ENCODE measurements around the gene MAZ. TPM values are rescaled to one million over a fixed set of nuclear protein-coding genes. Genes with fewer than 3 reads are reported as not detected.
A peak's percentile ranks its signal among the peaks of the same experiment; 100 is the strongest.

The MAZ gene
- total and polyA plus RNA-seq, 2 of the 8 experiments (the other 6 are each of a cell fraction or from before 2014, with no cell fraction given) = 219 to 380 TPM

GRCh38 chr16:29791845-29792807, 14.2 kb upstream of the MAZ start:
- Histone ChIP-seq H3K9ac (replicated peaks in 1 of 4; ENCODE audit: extremely low read depth in 1 of 4, low read depth in 3 of 4, low read length in 3 of 4) (peak overlapping the region in 2 of 4 experiments; percentile 64 to 83; a peak in 4 of 7 replicates), H3K23ac (ENCODE audit: insufficient read length) (no peak overlapping the region), H4K20me1 (replicated peaks in 1 of 2; ENCODE audit: control insufficient read depth in 1 of 2, insufficient read depth in 2 of 2, low read length in 2 of 2) (peaks cover 3 to 19% of the 10 kb centered on the region in 2 experiments), H3K14ac (ENCODE audit: insufficient read length) (no peak overlapping the region), H2AK5ac (ENCODE audit: low read depth, low read length) (0 out of 2 replicates have a peak overlapping the region, but pooled peaks have one; percentile 86), H4K91ac (replicated peaks; ENCODE audit: insufficient read length, low read length) (no peak overlapping the region), H3K4me1 (replicated peaks in 1 of 4; ENCODE audit: control insufficient read depth in 3 of 4, insufficient read depth in 4 of 4, low read length in 3 of 4) (peaks cover 0 to 13% (median 5%) of the 10 kb centered on the region in 4 experiments; a peak in 6 of 7 replicates), H3K18ac (ENCODE audit: extremely low read depth, low read length) (no peak overlapping the region), H3K23me2 (ENCODE audit: low read depth, low read length) (peaks cover 14% of the 10 kb centered on the region), H3K4me2 (ENCODE audit: insufficient read depth in 1 of 2, low read depth in 2 of 2, low read length in 2 of 2) (peak overlapping the region; percentile 74 to 100), H3K36me3 (ENCODE audit: control insufficient read depth in 2 of 4, insufficient read depth in 4 of 4, low read length in 3 of 4) (peaks cover 7 to 19% (median 11%) of the 10 kb centered on the region in 4 experiments; a peak in 7 of 8 replicates), H3K79me1 (ENCODE audit: low read depth, low read length) (peaks cover 12% of the 10 kb centered on the region; the same call in 1 of the 2 replicates), H3K56ac (replicated peaks; ENCODE audit: insufficient read length, low read depth, low read length) (no peak overlapping the region), H2BK15ac (ENCODE audit: low read length) (no peak overlapping the region), H2BK20ac (ENCODE audit: low read length) (no peak overlapping the region), H2BK5ac (ENCODE audit: low read depth, low read length) (no peak overlapping the region), H3K27ac (ENCODE audit: low read depth, low read length) (no peak overlapping the region), H3K4me3 (ENCODE audit: extremely low read depth in 1 of 4, insufficient read depth in 2 of 4, low read depth in 3 of 4, low read length in 4 of 4) (peak overlapping the region; percentile 92 to 98 (median 96)), H3K9me3 (ENCODE audit: insufficient read depth in 2 of 2, low read depth in 1 of 2, low read length in 1 of 2) (no peaks in the 10 kb centered on the region), H2BK120ac (replicated peaks; ENCODE audit: low read depth, low read length) (no peak overlapping the region), H4K5ac (ENCODE audit: insufficient read length, low read depth, low read length) (no peak overlapping the region), H3K27me3 (replicated peaks in 1 of 4; ENCODE audit: control insufficient read depth in 3 of 4, extremely low read depth in 1 of 4, insufficient read depth in 3 of 4, low read length in 3 of 4) (no peaks in the 10 kb centered on the region), H3K79me2 (ENCODE audit: control insufficient read depth in 1 of 2, insufficient read depth in 2 of 2, low read length in 2 of 2) (peaks cover 28 to 58% of the 10 kb centered on the region in 2 experiments), H3K4ac (replicated peaks; ENCODE audit: insufficient read length, low read depth, low read length) (no peak overlapping the region), H2AFZ (ENCODE audit: low read length) (no peak overlapping the region), H2BK12ac (ENCODE audit: low read depth, low read length) (no peak overlapping the region), H4K8ac (ENCODE audit: extremely low read depth, insufficient read depth, low read length) (no peak overlapping the region)
- DNase-seq (ENCODE audit: low read depth in 1 of 2, low spot score in 2 of 2) (no peak), FAIRE-seq (no peak)
- POLR2A ChIA-PET (ENCODE audit: partially characterized antibody) = interaction anchor here (0.8 to 3.7 kb wide), 10 partner anchors 10 to 73 kb away, joined by 3 to 58 read pairs (median 7); partner anchors contain the start of genes MAZ, PAGR1 and ZG16
- WGBS, 2 experiments (ENCODE audit: extremely low coverage in 1 of 2, insufficient coverage in 1 of 2, insufficient read length in 1 of 2, insufficient replicate concordance in 2 of 2, low coverage in 1 of 2, low lambda C conversion rate in 2 of 2, missing lambda C conversion rate in 1 of 2) = 77% methylated on average over 9 of the region's 9 CpGs; no CpG with 5 or more reads in 1 of the 2 experiments
- CTCF ChIA-PET (ENCODE audit: partially characterized antibody) = interaction anchor here (0.6 to 2.8 kb wide), 6 partner anchors 9 to 214 kb away, joined by 3 to 23 read pairs (median 4); no protein-coding TSS in a partner anchor
- TF ChIP-seq RBBP5 (IDR thresholded peaks at IDR 0.05; ENCODE audit: borderline replicate concordance, low read depth, low read length) (no peak), ASH2L (IDR thresholded peaks at IDR 0.05; ENCODE audit: low read length) (no peak), JUN (IDR thresholded peaks at IDR 0.05; ENCODE audit: low read depth, low read length) (no peak), FOSL1 (IDR thresholded peaks at IDR 0.05; ENCODE audit: insufficient read depth, low read depth, low read length) (no peak), YY1 (IDR thresholded peaks at IDR 0.05; ENCODE audit: low read depth, low read length) (no peak), CHD1 (IDR thresholded peaks at IDR 0.05; ENCODE audit: low read depth, low read length) (no peak), SP1 (IDR thresholded peaks at IDR 0.05; ENCODE audit: low read depth, low read length) (no peak), KDM5A (IDR thresholded peaks at IDR 0.05; ENCODE audit: low read length) (no peak)
- TF ChIP-seq, protein P1, sequence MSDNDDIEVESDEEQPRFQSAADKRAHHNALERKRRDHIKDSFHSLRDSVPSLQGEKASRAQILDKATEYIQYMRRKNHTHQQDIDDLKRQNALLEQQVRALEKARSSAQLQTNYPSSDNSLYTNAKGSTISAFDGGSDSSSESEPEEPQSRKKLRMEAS (IDR thresholded peaks at IDR 0.05) = no peak

Measured in H1 (cell line).